Stimulated activated CD8-positive, alpha-beta memory T cell treated with anti-CD3 and anti-CD28 coated beads, Interleukin-4, amount 100 ng/mL, for 48 hours (primary cell): ENCODE measurements around the gene GOLGA1.

ENCODE experiments used
- DNase-seq: peaks from one replicate; pipeline ENCODE4 v3.0.0-alpha.2; 2020

The GOLGA1 gene

DNA sequence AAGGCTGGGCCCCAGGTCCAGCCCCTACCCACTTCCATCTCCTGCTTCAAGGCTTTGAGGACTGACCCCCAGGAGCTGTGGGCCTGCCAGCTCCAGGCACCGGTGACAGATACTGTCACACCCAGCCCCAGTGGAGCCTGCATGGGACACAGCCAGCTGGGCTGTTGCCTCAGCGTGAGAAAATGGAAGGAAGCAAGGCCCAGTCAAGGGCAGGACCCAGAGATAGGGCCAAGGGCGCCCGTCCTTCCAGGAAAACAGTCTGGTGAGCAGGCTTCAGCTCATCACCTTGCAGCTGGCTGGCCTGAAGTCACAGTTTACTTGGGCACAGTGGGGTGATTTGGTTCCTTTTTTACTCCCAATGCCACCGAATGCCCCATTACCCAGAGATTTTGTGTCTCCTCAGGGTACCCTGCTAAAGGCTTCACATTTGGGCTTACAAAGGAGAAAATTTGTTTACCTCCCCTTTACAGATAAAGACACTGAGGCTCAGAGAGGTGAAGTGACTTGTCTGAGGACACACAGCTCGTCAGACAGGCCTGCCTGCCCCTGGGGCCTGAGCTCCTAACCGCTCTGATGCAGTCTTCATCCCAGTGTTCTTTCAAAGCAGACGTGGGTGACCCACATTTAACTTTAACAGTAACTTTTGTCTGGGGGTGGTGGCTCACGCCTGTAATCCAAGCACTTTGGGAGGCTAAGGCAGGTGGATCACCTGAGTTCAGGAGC lies 109.1 kb downstream of the GOLGA1 start:
- no peak for DNase-seq

- DNase-seq, result no peak
Measured at GRCh38 chr9:124830593-124830992, 110.3 kb downstream of the GOLGA1 start.

- DNase-seq, result no peak
Measured at GRCh38 chr9:124829334-124829669, 111.6 kb downstream of the GOLGA1 start.

DNA sequence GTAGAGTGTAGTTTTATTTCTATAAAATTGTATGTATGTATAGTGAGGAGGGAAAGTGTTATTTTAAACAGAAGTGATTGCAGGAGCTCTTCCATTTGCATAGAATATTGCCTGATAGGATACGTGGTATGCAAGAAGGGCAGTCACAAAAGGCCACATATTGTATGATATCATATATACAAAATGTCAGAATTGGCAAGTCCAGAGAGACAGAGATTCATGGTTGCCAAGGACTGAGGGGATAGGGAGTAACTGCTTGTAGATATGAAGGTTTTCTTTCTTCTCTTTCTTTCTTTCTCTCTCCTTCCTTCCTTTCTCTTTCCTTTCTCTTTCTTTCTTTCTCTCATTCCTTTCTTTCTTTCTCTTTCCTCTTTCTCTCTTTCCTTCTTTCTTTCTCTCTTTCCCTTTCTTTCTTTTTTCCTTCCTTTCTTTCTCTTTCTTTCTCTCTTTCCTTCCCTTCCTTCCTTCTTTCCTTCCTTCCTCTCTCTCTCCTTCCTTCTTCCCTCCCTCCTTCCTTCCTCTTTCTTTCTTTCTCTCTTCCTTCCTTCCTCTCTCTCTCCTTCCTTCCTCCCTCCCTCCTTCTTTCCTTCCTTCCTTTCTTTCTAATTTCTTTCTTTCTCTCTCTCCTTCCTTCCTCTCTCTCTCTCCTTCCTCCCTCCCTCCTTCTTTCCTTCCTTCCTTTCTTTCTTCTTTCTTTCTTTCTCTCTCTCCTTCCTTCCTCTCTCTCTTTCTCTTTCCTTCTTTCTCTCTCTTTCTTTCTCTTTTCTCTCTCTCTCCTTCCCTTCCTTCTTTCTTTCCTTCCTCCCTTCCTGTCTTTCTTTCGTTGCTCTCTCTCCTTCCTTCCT lies 112.2 kb downstream of the GOLGA1 start:
- no peak for DNase-seq
